ENCODE data around the gene PI4KB.

DNA sequence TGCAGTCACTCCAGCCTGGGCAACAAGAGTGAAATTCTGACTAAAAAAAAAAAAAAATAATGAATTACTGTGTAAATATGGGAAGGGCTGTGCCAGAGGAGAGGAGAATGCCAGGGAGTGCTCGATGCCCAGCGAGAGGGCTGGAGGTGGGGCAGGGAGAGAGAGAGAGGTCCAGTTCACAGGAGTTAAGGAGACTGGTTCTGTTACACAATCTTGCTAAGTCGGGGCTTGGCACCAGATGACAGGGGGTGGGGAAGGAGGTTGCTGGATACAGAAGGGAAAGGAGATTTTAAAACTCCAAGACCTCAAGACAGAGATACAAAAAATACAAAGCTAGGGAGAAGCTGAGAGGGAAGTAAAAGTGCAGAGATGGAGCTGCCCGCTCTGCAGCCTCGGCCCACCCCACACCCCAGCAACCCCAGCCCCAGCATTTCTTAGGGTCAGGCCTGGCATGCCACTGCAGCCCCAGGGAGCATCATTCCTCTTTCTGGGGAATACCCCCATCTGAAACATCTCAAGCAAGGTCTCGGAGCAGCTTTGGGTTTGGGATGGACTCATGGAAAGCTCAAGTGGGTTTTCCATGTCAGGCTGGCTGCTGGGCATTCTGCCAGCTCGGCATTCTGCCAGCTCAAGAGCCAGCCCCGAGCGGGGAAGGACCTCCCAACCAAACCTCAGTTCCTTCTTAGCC, 44.3 kb upstream of the PI4KB start:
- TF ChIP-seq, protein P1, sequence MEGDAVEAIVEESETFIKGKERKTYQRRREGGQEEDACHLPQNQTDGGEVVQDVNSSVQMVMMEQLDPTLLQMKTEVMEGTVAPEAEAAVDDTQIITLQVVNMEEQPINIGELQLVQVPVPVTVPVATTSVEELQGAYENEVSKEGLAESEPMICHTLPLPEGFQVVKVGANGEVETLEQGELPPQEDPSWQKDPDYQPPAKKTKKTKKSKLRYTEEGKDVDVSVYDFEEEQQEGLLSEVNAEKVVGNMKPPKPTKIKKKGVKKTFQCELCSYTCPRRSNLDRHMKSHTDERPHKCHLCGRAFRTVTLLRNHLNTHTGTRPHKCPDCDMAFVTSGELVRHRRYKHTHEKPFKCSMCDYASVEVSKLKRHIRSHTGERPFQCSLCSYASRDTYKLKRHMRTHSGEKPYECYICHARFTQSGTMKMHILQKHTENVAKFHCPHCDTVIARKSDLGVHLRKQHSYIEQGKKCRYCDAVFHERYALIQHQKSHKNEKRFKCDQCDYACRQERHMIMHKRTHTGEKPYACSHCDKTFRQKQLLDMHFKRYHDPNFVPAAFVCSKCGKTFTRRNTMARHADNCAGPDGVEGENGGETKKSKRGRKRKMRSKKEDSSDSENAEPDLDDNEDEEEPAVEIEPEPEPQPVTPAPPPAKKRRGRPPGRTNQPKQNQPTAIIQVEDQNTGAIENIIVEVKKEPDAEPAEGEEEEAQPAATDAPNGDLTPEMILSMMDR (IDR thresholded peaks at IDR 0.05): no peak
- TF ChIP-seq ZFX (IDR thresholded peaks at IDR 0.05; ENCODE audit: borderline replicate concordance): no peak

Data from 22Rv1 (cell line).